HCT116 (cell line): Measurements from ENCODE around the gene PDE2A. TPM values are rescaled to one million over a fixed set of nuclear protein-coding genes. Genes with fewer than 3 reads are reported as not detected.

ENCODE experiments used
- ATAC-seq: fragments of 200-7000 bp; cut with Tn5 transposase; 2 replicates; pipeline ENCODE4 v1.9.1; 2020; ENCODE audit warnings: mild to moderate bottlenecking, moderate library complexity
- BruUV-seq: library from RNA; stranded (reverse); fragments of 400-500 nt; replicated peaks from 2 replicates; lab custom pipeline; 2021; lab: Mats Ljungman, UMichigan
- CTCF ChIA-PET: fragments of 300-600 bp; sonication (Branson Sonifier 250); formaldehyde crosslinking; loops from one replicate; lab custom pipeline; 2021; ENCODE audit warnings: antibody characterized with exemption; lab: Charles Lee
- POLR2A ChIA-PET: fragments of 300-600, 350-600 bp; sonication (Branson Sonifier 250); formaldehyde crosslinking; loops from one replicate; lab custom pipeline; 2021; ENCODE audit warnings: antibody characterized with exemption; lab: Charles Lee
- RAD21 ChIA-PET, 2 experiments: fragments of 300-600 bp; sonication (Branson Sonifier 250); formaldehyde crosslinking; loops; one replicate each; lab custom pipeline; 2023; ENCODE audit warnings: low total read pairs in 2 of 2; ENCODE audit not compliant: uncharacterized antibody in 2 of 2, unreplicated experiment in 2 of 2, low non-redundant PET in 1 of 2; lab: Charles Lee
- DNase-seq: peaks from one replicate; pipeline ENCODE4 v3.0.0-alpha.2; 2010; ENCODE audit warnings: low read depth, low spot score
- H2AFZ ChIP-seq: fragments of 200-600 bp; shearing (Covaris generic), sonication (generic); 2 replicates; pipeline ENCODE4 v1.6.1; 2017; ENCODE audit warnings: low read depth, mixed run types, mixed read lengths, antibody characterized with exemption, low read length; ENCODE audit not compliant: poor library complexity, severe bottlenecking
- H3K27ac ChIP-seq: 2 replicates; pipeline ENCODE4 v1.5.1; 2012; ENCODE audit warnings: low read depth, low read length
- H3K27me3 ChIP-seq: fragments of 200-600 bp; sonication (generic); 2 replicates; pipeline ENCODE4 v1.6.1; 2016; ENCODE audit warnings: mixed run types, low read length, mixed read lengths; ENCODE audit not compliant: insufficient read depth
- H3K36me3 ChIP-seq, 2 experiments: fragments of 200-500 bp in 1 of 2; fragments of 200-600 bp in 1 of 2; sonication (Bioruptor generic) in 1 of 2; sonication (generic) in 1 of 2; 2 replicates each; pipeline versions ENCODE4 v1.5.1 to v1.6.1; 2014 to 2016; ENCODE audit warnings: low read length in 2 of 2, inconsistent platforms in 1 of 2, mixed read lengths in 1 of 2, mixed run types in 1 of 2; ENCODE audit not compliant: insufficient read depth in 2 of 2, control insufficient read depth in 1 of 2
- H3K4me1 ChIP-seq, 2 experiments: fragments of 200-600 bp in 1 of 2; sonication (generic) in 1 of 2; 2 replicates each; pipeline versions ENCODE4 v1.5.1 to v1.6.1; 2012 to 2017; ENCODE audit warnings: low read length in 2 of 2, inconsistent platforms in 1 of 2, mild to moderate bottlenecking in 1 of 2, mixed read lengths in 1 of 2, mixed run types in 1 of 2, moderate library complexity in 1 of 2; ENCODE audit not compliant: insufficient read depth in 2 of 2, control insufficient read depth in 1 of 2
- H3K4me2 ChIP-seq: fragments of 200-600 bp; sonication (generic); 2 replicates; pipeline ENCODE4 v1.6.1; 2017; ENCODE audit warnings: mixed run types, low read length, mixed read lengths
- H3K4me3 ChIP-seq, 2 experiments: fragments of 200-600 bp in 1 of 2; sonication (generic) in 1 of 2; replicated peaks in 1 of 2; 2 replicates each; pipeline ENCODE4 v1.5.1; 2011 to 2016; ENCODE audit warnings: low read length in 2 of 2, control low read depth in 1 of 2, low read depth in 1 of 2, mild to moderate bottlenecking in 1 of 2, mixed read lengths in 1 of 2, mixed run types in 1 of 2
- H3K79me2 ChIP-seq: fragments of 200-600 bp; sonication (generic); 2 replicates; pipeline ENCODE4 v1.6.1; 2017; ENCODE audit warnings: mild to moderate bottlenecking, mixed run types, low read length, moderate library complexity, mixed read lengths; ENCODE audit not compliant: insufficient read depth
- H3K9ac ChIP-seq: fragments of 200-600 bp; sonication (generic); 2 replicates; pipeline ENCODE4 v1.6.1; 2016; ENCODE audit warnings: low read length, mixed read lengths
- H3K9me2 ChIP-seq: fragments of 200-600 bp; sonication (generic), shearing (Covaris generic); 2 replicates; pipeline ENCODE4 v1.6.1; 2017; ENCODE audit warnings: mixed run types, mild to moderate bottlenecking, moderate library complexity; ENCODE audit not compliant: insufficient read depth
- H3K9me3 ChIP-seq, 2 experiments: fragments of 200-500 bp in 1 of 2; fragments of 200-600 bp in 1 of 2; sonication (Bioruptor generic) in 1 of 2; sonication (generic) in 1 of 2; 2 replicates each; pipeline ENCODE4 v1.6.1; 2014 to 2017; ENCODE audit warnings: low read length in 2 of 2, mixed read lengths in 2 of 2, inconsistent platforms in 1 of 2, low read depth in 1 of 2, mild to moderate bottlenecking in 1 of 2, mixed run types in 1 of 2, moderate library complexity in 1 of 2; ENCODE audit not compliant: control insufficient read depth in 1 of 2, insufficient read depth in 1 of 2
- H4K20me1 ChIP-seq: fragments of 200-600 bp; sonication (generic), shearing (Covaris generic); 2 replicates; pipeline ENCODE4 v1.6.1; 2017; ENCODE audit warnings: mixed run types, mild to moderate bottlenecking, moderate library complexity; ENCODE audit not compliant: insufficient read depth
- ATF3 ChIP-seq: IDR thresholded peaks from 2 replicates; pipeline ENCODE4 v1.6.1; 2012
- CBX3 ChIP-seq: IDR thresholded peaks from 2 replicates; pipeline ENCODE4 v1.6.1; 2012; ENCODE audit warnings: low read depth
- CTCF ChIP-seq, 3 experiments: fragments of 200-600 bp in 1 of 3; sonication (generic) in 1 of 3; IDR thresholded peaks in 2 of 3; conservative IDR thresholded peaks in 1 of 3; 2 replicates each; pipeline ENCODE4 v1.5.1; 2012 to 2017; ENCODE audit warnings: low read depth in 2 of 3, low read length in 2 of 3, antibody characterized with exemption in 1 of 3, borderline replicate concordance in 1 of 3, control low read depth in 1 of 3, mild to moderate bottlenecking in 1 of 3, mixed read lengths in 1 of 3, mixed run types in 1 of 3, moderate library complexity in 1 of 3; ENCODE audit not compliant: insufficient read depth in 1 of 3
- EGR1 ChIP-seq: IDR thresholded peaks from 2 replicates; pipeline ENCODE4 v1.6.1; 2012; ENCODE audit warnings: low read depth
- ELF1 ChIP-seq: IDR thresholded peaks from 2 replicates; pipeline ENCODE4 v1.6.1; 2012; ENCODE audit warnings: low read depth, borderline replicate concordance
- EZH2 ChIP-seq: fragments of 200-600 bp; sonication (generic); IDR thresholded peaks from 2 replicates; pipeline ENCODE4 v1.6.1; 2017; ENCODE audit warnings: antibody characterized with exemption, mixed run types
- FOSL1 ChIP-seq: IDR thresholded peaks from 2 replicates; pipeline ENCODE4 v1.6.1; 2012; ENCODE audit warnings: low read depth
- MAX ChIP-seq: IDR thresholded peaks from 2 replicates; pipeline ENCODE4 v1.6.1; 2012
- POLR2A ChIP-seq: IDR thresholded peaks from 2 replicates; pipeline ENCODE4 v1.7.0; 2011; ENCODE audit warnings: borderline replicate concordance; ENCODE audit not compliant: insufficient read depth, insufficient read length; ENCODE audit errors: extremely low read depth
- RAD21 ChIP-seq: IDR thresholded peaks from 2 replicates; pipeline ENCODE4 v1.6.1; 2012; ENCODE audit warnings: low read depth, mild to moderate bottlenecking
- REST ChIP-seq: IDR thresholded peaks from 2 replicates; pipeline ENCODE4 v1.6.1; 2012; ENCODE audit warnings: low read depth
- SIN3A ChIP-seq: IDR thresholded peaks from 2 replicates; pipeline ENCODE4 v1.6.1; 2012; ENCODE audit warnings: low read depth
- SRF ChIP-seq: IDR thresholded peaks from 2 replicates; pipeline ENCODE4 v1.6.1; 2012; ENCODE audit warnings: low read depth
- TCF7L2 ChIP-seq: IDR thresholded peaks from 2 replicates; pipeline ENCODE4 v1.7.0; 2011; ENCODE audit warnings: borderline replicate concordance, inconsistent platforms; ENCODE audit not compliant: insufficient read depth, insufficient read length; ENCODE audit errors: extremely low read depth
- ZFX ChIP-seq: fragments of 450-650 bp; IDR thresholded peaks from 2 replicates; pipeline ENCODE4 v1.6.1; 2017
- ZNF274 ChIP-seq: fragments of 200-500 bp; sonication (Bioruptor generic); IDR thresholded peaks from 2 replicates; pipeline ENCODE4 v1.6.1; 2014; ENCODE audit warnings: mild to moderate bottlenecking, low read depth, low read length, inconsistent platforms
- intact Hi-C: fragments of 100-400 bp; cut with micrococcal nuclease; formaldehyde crosslinking; loops from 2 replicates; pipeline ENCODE4 v1.10.0; 2022
- total RNA-seq: library from RNA; stranded (reverse); gene quantifications from one replicate; pipeline ENCODE4 v1.2.1, GENCODE V29; 2021; ENCODE audit not compliant: unreplicated experiment

PDE2A gene
- total RNA-seq, 1 experiment from 2014 or later, result 7.6 TPM

GRCh38 chr11:72591023-72591422 is 83.2 kb downstream of the PDE2A start:
- intact Hi-C loops, result no loop called here
- ATAC-seq (no peak), DNase-seq (no peak)
- BruUV-seq, result no TSS peak
- POLR2A ChIA-PET, result no interaction called here
- Histone ChIP-seq H3K9me3 (no peaks in the 10 kb centered on the region), H3K27ac (no peak overlapping the region), H2AFZ (no peak overlapping the region), H4K20me1 (no peaks in the 10 kb centered on the region), H3K9me2 (no peaks in the 10 kb centered on the region), H3K4me3 (no peak overlapping the region), H3K79me2 (no peaks in the 10 kb centered on the region), H3K27me3 (no peaks in the 10 kb centered on the region; the same call in 1 of the 2 replicates), H3K4me2 (no peak overlapping the region), H3K9ac (no peak overlapping the region), H3K4me1 (no peaks in the 10 kb centered on the region; a peak in 1 of 4 replicates), H3K36me3 (no peaks in the 10 kb centered on the region)
- RAD21 ChIA-PET, result no interaction called here
- CTCF ChIA-PET, result interaction anchor here (1.0 to 1.2 kb wide), 3 partner anchors 10 to 127 kb away, joined by 3 read pairs; no protein-coding TSS in a partner anchor
- TF ChIP-seq POLR2A (no peak), ATF3 (no peak), SRF (no peak), EZH2 (no peak), MAX (no peak), CBX3 (no peak), ZNF274 (no peak), EGR1 (no peak), ELF1 (no peak), ZFX (no peak), RAD21 (no peak), REST (no peak), TCF7L2 (no peak), FOSL1 (no peak), SIN3A (no peak), CTCF (IDR thresholded peaks at IDR 0.05 in 2 of 3, conservative IDR thresholded peaks at IDR 0.05 in 1 of 3; ENCODE audit: borderline replicate concordance in 1 of 3, insufficient read depth in 1 of 3, low read depth in 2 of 3, low read length in 2 of 3) (no peak)
